HG03460 (cell line): Measurements from ENCODE around the gene ZSCAN16.
A peak's percentile ranks its signal among the peaks of the same experiment; 100 is the strongest.
"Not testable (repeated sequence)": the region's sequence is repeated elsewhere in the genome, so short reads cannot be mapped to it uniquely, and the experiment has no call there.

ENCODE experiments used
- ATAC-seq: cut with Tn5 transposase; IDR thresholded peaks from one replicate; pipeline ENCODE4 v1.9.1; 2021; ENCODE audit not compliant: unreplicated experiment

ZSCAN16 gene

DNA sequence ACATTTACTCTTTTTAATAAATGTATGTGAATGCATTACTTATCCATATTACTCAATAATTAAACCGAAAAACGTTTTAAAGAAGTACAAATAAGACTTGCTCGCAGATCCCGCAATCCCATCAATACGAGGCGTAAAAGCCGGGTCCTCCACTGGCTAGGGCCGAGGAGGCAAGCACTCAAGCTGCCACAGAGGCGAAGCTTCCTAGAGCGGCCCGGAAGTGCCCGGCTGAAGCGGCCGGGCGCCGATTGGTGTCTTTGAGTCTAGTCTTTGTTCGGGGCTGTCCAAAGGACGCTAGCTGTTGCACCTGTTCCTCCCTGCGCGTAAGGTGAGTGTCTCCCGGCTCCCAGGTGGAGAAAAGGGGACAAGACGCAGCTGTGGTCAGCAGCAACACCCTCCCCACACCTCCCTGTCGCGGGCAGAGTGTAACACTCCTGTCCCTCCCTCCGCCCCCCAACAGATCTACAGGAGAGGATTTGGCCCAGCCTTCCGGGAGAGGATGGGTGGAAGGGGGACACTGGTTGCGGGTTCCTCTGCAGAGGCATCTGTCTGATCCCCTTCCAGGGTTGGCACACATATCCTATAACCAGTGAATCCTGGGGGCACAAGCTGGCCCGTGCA lies at the start of gene ZSCAN16:
ZSCAN16 (plus strand) TSS at position 260 of the 621 bp plus-strand sequence. CDS start 835 bp downstream, outside the sequence.
- ATAC-seq = peak; percentile 95

DNA sequence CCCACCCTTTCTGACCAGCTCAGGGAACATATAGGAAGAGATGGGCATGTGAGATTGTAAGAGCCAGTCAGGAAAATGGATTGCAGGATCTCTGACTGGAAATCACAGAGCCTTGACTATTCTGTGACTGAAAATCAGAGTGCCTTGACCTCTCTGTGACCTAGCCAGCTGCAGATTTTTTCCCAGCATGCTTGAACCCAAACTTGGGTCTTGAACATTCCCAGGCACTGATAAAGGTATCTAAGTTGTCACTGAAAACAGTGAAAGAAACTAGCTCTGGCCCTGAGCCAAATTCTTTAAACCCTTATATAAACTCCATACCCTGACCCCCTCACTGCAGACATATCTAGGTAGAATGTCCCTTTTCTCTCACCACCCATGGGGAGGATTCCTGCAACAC lies 46.4 kb upstream of the ZSCAN16 start:
- ATAC-seq = no peak

DNA sequence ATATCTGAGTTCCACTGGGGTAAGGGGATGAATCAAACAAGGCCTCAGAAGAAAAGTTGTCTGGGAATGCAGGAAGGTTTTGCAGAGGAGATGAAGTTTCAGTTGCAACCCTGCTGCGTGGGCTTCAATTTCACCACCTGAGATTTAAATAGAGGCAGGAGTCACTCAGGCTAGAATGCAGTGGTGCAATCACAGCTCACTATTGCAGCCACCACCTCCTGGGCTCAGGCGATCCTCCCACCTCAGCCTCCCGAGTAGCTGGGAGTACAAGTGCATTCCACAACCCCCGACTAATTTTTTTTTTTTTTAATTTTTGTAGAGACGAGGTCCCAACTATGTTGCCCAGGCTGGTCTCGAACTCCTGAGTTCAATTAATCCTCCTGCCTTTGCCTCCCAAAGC lies 45.6 kb upstream of the ZSCAN16 start:
- ATAC-seq = no peak

DNA sequence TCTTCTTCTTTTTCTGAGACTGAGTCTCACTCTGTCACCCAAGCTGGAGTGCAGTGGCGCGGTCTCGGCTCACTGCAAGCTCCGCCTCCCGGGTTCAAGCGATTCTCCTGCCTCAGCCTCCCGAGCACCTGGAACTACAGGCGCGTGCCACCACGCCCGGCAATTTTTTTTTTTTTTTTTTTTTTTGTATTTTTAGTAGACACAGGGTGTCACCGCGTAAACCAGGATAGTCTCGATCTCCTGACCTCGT lies 44.1 kb upstream of the ZSCAN16 start, which contains the start of gene ZNF165:
ZNF165 (plus strand) TSS at position 188 of the 250 bp plus-strand sequence. CDS start 4,913 bp downstream, outside the sequence.
- not testable (repeated sequence) for ATAC-seq

DNA sequence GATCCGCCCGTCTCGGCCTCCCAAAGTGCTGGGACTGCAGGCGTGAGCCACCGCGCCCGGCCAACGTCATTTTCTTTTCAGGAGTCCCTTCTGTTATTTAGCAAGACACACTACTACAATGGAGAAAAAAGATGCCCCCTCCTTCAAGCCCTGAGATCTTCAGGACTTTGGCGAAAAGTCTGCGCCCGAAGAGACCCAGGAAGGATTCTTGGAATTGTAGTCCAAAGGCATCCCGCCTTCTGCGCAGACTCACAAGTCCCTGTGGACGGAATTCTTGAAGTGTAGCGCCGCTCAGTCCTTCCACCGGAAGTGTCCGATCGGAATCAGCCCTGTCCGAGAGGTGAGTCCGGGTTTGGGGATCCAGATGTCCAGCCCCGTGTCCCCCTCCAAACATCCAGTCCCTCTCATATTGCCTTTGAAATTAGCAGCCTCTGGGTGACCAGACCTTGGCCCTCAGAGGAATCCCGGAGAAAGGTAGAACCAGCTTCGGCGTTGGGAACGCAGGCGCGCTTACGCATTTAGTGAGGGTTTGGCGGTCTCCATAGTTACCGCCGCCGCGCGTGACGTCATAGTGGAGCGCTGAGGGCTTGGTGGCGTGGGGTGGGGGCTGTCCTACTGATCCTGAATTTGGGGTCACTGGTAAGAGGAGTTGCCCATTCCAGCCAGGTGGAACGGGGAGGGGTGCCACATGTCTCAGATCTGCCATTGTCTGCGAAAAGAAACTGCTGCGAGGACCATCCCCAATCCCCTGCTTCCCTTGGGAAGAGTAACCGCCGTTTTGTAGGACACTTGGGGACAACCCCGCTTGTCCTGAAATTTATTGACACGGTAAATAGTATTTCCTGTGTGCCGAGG lies 43.6 kb upstream of the ZSCAN16 start:
- peak; percentile 77 for ATAC-seq

DNA sequence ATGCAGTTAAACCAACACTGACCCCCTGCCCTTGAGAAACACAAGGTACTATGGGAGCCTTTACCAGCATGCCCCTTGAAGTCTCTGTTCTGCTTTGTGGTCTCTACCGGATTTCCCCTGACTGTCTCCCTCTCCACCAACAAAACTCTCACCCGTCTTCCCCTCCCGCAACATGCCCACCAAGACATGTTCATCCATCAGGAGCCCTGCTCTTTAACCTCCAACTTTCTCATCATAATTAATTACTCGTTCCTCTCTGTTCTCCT lies 43.0 kb upstream of the ZSCAN16 start:
- ATAC-seq = peak; percentile 65

DNA sequence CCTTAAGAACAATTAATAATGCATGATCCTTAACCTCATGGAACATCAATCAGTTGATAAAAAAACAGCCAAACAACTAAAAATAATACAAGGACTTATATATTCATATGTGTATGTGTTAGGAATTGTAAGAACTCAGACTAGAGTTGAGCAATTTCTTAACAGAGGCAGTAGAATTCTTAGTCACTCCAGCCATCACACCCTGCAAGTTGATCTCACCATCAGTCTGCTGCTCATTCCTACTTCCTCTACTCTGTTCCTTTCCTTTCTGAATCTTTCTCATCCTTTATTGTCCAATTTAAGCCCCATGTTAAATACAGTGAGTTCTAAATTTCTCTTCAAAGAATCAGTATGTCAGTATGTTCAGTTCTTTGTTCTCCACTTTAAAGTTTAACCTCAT lies 41.5 kb upstream of the ZSCAN16 start:
- no peak for ATAC-seq

DNA sequence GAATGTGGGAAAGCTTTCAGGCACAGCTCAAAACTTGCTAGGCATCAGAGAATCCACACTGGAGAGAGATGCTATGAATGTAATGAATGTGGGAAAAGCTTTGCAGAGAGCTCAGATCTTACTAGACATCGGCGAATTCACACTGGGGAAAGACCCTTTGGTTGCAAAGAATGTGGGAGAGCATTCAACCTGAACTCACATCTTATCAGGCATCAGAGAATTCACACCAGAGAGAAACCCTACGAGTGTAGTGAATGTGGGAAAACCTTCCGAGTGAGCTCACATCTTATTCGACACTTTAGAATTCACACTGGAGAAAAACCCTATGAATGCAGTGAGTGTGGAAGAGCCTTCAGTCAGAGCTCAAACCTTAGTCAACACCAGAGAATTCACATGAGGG lies 35.4 kb upstream of the ZSCAN16 start:
- ATAC-seq = no peak

DNA sequence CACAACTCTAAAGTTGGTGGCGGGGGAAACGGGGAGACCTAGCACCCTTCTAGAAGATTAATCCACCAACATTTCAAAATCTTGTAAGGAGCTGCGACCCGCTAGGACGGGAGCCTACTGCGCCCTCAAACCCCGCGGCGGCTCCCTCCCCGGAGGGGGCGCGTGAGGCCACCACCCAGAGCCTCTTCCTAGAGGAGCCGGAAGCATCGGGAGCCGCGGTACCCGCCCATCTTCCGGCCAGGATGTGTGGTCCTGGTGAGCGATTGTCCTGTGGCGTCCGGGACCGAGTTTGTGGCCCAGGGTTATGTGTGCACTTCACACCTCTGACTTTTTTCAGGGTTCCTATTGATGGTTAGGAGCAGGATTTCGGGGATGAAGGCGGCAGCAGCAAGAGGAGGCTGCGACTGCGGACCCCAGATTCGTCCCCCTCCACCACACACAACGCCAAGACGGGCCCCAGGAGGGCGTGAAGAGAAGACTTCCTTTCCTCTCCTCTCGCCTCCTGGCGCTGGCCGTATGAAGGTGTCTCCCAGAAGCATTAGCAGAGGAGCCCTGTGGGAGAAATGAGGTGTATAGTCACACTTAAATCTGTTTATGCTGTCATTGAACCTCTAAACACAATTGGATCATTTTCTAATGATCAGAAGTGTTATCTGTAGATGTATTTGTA lies 33.4 kb upstream of the ZSCAN16 start:
- ATAC-seq = no peak

DNA sequence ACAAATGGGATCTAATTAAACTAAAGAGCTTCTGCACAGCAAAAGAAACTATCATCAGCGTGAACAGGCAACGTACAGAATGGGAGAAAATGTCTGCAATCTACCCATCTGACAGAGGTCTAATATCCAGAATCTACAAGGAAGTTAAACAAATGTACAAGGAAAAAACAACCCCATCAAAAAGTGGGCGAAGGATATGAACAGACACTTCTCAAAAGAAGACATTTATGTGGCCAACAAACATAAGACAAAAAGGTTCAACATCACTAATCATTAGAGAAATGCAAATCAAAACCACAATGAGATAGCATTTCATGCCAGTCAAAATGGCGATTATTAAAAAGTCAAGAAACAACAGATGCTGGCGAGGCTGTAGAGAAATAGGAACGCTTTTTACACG lies 22.2 kb upstream of the ZSCAN16 start:
- not testable (repeated sequence) for ATAC-seq

DNA sequence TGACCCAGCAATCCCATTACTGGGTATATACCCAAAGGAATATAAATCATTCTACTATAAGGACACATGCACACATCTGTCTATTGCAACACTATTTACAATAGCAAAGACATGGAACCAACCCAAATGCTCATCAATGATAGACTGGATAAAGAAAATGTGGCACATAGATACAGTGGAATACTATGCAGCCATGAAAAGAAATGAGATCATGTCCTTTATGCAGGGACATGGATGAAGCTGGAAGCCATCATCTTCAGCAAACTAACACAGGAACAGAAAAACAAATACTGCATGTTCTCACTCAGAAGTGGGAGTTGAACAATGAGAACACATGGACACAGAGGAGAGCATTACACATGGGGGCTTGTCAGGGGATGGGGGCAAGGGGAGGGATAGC lies 21.7 kb upstream of the ZSCAN16 start:
- not testable (repeated sequence) for ATAC-seq

DNA sequence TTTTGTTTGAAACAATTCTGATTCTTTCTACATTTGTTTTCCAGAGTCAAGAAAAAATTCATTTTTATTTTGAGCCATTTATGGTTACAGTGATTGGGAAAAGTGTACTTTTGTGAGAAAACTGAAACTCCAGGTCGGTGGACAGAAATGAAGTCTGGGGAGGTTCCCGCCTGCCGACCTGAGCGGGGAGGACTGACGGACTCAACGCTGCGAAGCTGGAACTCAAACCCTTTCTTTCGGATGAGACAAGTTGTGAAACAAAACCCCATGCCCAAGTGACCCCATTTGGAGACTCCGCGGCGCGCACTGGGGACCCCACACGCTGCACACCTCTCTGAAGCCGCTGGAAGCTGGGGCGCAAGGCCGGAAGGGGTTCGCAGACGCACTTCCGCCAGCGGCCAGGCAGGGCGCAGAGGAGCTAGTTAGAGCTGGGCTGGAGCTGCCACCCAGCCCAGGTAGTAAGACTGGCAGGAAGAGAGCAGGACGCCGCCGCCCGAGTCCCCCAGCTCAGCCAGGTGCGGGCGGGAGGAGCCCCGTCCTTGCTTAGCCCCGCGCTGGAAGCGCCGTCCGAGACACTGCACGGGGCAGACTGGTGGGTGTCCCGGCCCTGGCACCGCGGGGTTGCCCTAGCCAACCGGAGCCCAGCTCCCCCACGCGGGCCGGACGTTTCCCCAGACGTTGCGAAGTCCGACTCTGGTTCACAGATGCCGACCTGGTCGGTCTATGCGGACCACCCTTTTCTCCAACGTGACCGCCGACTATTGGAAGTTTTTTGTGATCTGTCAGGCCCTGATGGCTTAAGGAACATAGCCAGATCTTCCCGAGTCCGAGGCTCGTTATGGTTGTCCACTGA lies 19.8 kb upstream of the ZSCAN16 start:
- ATAC-seq = peak; percentile 96

DNA sequence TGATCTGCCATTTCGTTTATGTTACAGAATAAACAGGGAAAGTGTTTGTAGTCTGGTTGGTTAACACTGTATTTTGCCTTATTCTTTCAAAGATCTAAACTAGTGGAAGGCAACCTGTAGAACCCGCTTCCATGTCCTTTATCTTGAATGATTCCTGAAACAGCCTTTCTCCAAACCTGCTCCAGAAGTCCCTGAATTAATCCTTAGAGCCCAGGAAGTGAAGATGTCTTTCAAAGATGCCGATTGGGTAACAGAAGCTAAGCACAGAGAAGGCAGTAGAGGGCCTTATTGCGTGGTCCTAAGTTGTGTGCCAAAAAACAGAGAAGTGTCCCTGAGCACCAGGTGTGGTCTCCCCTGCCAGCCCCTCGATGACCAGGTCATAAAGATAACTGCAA lies 19.2 kb upstream of the ZSCAN16 start:
- peak; percentile 16 for ATAC-seq

DNA sequence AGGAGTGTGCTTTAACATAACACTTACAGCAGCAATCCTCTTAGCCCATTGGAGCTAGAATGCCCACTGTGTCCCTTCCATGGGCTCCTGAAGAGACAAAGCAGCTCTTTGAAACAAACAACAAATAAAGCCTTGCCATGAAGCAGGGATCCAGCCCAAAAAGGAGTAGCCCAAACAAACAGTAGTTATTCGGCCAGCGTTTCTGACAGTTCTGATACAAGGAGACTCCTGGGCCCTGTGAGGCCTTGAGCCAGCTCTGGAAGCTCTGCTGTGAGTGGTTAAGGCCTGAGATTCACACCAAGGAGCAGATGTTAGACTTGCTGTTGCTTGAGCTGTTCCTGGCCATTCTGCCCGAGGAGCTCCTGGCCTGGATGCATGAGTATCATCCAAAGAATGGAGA lies 16.9 kb upstream of the ZSCAN16 start:
- ATAC-seq = no peak

DNA sequence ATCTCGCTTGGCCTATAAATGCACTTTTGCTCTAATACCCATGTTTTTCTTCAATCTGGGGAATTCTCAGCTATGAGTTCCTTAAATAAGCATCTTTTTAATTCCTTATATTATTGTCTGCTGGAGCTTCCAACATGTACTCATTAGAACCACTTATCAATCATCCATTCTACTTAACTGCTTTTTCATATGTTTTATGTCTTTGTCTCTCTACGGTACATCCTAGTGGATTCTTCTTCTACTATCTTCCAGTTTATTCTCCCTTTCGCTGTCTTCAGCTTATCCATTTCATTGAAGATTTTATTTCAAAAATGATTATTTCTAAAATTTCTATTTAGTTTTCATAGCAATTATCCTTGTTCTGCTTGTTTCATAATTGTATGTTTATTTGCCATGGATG lies 12.4 kb upstream of the ZSCAN16 start:
- no peak for ATAC-seq

DNA sequence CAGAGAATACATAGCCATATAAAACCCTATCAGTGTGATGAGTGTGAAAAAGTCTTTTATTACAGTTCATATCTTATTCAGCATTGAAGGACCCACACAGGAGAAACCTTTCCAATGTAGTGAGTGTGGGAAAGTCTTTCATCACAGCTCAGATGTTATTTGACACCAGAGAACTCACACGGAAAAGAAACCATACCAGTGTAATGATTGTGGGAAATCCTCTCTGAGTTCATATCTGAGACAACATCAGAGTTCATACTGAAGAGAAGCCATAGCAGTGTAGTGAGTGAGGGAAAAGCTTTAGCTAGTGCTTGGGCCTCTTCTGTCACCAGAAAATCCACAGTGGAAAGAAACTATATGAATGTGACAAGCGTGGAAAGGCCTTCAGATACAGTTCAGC lies 8.6 kb upstream of the ZSCAN16 start:
- ATAC-seq = no peak

DNA sequence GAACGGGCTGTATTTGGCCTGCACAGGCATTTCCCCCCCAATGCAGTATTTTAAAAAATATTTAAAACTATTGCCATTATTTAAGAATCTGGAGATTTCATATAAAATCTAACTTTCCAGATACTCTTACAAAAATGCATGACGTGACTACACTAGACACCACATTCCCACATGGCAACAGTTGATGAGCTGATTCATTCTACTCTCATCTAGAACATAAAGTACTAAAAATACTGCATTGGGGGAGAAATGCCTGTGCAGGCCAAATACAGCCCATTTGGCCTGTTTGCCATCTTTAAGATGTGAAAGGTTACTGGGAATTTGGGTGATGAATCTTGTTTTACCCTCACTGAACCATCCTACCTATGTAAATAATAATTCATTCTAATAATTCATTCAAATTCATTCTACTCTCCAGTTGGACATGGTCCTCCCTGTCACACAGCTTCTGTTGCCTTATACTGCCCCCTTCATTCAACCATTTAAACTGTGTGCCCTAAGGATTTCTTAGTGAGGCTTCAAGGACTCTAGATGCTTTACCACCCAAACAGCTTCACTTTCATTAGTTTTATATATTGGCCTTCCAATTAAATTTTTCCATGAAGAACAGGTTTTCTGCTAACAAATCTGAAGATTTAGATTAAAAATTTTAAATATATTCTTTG lies 6.9 kb upstream of the ZSCAN16 start:
- ATAC-seq = no peak

DNA sequence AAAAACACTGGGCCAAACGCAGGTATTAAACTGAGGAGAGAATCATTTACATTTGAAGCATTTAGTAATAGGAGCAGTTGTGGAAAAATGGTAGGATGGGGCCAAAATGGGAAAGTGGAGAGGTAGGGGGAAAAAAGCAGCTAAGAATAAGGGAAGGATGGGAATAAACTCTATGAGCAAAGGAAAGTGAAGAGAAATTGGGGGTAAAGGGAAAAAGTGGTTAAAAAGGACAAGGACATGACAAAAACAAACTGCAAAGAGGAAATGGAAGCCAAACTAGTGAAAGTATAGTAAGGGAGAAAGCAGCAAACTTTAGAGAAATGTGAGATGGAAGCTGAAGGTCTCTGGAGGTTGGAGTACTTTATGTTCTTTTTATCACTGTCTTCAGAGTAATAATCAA lies 6.2 kb upstream of the ZSCAN16 start:
- ATAC-seq = no peak

DNA sequence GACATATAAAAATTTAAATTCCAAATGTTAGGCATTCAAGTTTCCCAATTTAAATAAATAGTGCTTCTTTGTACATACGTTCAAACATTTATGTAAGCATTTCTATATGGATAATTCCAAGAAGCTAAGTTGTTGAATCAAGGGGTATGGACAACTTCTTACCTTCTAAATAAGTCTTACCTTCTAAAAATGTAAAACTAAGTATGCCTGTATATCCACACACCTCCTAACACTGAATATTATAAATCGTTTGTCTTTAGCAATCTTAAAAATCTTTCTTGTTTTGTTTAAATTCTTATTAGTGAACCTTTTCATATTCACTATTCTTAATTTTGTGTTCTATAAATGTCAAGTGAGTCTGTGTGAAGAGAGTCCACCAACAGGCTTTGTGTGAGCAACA lies 2.5 kb upstream of the ZSCAN16 start:
- ATAC-seq = no peak

DNA sequence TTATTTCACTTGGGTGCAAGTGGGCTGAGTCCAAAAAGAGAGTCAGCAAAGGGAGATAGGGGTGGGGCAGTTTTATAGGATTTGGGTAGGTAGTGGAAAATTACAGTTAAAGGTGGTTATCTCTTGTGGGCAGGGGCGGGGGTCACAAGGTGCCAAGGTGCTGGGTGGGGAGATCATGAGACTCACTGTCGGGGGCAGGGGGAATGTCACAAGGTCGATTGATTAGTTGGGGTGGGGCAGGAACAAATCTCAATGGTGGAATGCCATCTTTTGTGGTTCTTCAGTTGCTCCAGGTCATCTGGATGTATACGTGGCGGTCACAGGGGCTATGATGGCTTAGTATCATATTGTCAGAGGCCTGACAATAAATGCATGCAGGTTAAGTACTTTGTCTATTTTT lies 2.1 kb upstream of the ZSCAN16 start:
- ATAC-seq = not testable (repeated sequence)

DNA sequence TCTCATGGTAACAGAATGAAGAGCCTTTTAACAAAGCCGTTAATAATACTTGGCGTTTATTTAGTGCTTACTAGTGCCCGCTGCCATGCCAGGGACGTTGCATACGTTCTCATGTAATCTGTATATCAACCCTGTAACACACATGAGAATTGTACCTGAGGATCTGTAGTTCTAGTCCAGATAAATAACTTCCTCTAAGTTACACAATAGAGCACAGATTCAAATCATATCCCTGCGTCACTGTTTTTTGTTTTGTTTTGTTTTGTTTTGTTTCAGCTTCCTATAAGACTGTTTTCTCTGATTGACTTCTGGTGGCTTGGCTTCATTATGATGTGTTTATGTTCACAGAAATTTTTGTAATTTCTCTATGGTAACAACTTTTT lies 553 bp downstream of the ZSCAN16 start:
- ATAC-seq = no peak
